ENCODE data around the gene TNF. TPM values are rescaled to one million over a fixed set of nuclear protein-coding genes. Genes with fewer than 3 reads are reported as not detected.

The TNF gene
- total RNA-seq, 6 experiments from 2014 or later = 0.15 to 1.0 TPM; not detected in 4

DNA sequence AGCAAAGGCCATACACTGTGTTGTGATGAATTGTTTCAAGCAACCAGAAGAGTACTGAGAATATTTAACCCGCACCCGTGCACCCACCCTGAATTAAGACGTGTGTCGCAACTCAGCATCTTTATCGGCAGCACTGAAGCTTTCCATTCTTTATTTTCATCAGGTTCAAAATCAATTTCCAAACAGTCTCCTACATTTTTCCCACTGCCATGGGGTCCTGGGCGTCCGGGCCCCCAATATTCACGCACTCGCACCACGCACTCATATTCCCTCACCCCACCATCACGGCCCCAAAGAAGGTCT, 5.0 kb downstream of the TNF start:
- H3K4me3 ChIP-seq = peak overlapping the region; percentile 66 to 76 (median 68)
- no peaks in the 10 kb centered on the region for H3K4me1 ChIP-seq
- intact Hi-C loops (cut with DNase I) = no loop called here
- no peaks in the 10 kb centered on the region for H3K27me3 ChIP-seq
- 38% methylated on average over 11 of the region's 11 CpGs for WGBS (ENCODE audit: insufficient coverage, low coverage, low lambda C conversion rate, missing lambda C conversion rate)
- DNase-seq = no peak
- peak overlapping the region; percentile 58 to 85 (median 76) for H3K27ac ChIP-seq
- no peak for ATAC-seq
- no peaks in the 10 kb centered on the region for H3K36me3 ChIP-seq
- TF ChIP-seq, protein P1, sequence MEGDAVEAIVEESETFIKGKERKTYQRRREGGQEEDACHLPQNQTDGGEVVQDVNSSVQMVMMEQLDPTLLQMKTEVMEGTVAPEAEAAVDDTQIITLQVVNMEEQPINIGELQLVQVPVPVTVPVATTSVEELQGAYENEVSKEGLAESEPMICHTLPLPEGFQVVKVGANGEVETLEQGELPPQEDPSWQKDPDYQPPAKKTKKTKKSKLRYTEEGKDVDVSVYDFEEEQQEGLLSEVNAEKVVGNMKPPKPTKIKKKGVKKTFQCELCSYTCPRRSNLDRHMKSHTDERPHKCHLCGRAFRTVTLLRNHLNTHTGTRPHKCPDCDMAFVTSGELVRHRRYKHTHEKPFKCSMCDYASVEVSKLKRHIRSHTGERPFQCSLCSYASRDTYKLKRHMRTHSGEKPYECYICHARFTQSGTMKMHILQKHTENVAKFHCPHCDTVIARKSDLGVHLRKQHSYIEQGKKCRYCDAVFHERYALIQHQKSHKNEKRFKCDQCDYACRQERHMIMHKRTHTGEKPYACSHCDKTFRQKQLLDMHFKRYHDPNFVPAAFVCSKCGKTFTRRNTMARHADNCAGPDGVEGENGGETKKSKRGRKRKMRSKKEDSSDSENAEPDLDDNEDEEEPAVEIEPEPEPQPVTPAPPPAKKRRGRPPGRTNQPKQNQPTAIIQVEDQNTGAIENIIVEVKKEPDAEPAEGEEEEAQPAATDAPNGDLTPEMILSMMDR (IDR thresholded peaks at IDR 0.05) = no peak
- no peak for TF ChIP-seq POLR2A (IDR thresholded peaks at IDR 0.05)
- H3K9me3 ChIP-seq = no peaks in the 10 kb centered on the region

DNA sequence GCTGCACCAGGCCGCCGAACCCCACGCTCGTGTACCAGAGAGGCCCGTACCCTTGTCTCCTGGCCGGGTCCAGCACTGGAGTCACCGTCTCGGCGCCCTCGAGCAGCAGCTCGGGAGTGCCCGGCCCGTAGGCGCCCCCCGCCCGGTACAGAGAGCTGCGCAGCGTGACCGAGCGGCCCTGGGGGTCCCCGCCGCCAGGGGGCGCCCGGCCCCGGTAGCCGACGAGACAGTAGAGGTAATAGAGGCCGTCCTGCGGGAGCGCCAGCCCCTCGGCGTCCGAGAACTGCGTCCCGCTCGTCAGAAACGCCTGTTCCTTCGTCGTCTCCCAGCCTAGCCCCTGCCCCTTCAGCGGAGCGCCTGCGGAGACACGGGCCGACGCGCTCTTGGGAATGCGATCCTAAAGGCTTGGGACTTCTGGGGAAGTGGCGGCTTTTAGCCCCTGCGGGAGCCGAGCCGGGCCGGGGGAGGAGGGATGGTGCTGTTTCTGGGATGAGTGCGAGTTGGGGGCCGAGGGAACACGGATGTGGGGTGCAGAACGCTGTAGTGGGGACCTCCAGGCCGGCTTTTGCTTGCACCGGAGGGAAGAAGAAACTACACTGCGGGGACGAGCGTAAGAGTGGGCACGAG, 5.6 kb downstream of the TNF start:
- Histone ChIP-seq H3K27ac (peak overlapping the region; percentile 58 to 85 (median 76)), H3K27me3 (no peaks in the 10 kb centered on the region), H3K4me1 (no peaks in the 10 kb centered on the region), H3K9me3 (no peaks in the 10 kb centered on the region), H3K4me3 (peak overlapping the region; percentile 66 to 76 (median 68)), H3K36me3 (no peaks in the 10 kb centered on the region)
- WGBS (ENCODE audit: insufficient coverage, low coverage, low lambda C conversion rate, missing lambda C conversion rate) = 0% methylated on average over 3 of the region's 62 CpGs
- TF ChIP-seq POLR2A (IDR thresholded peaks at IDR 0.05) = no peak
- TF ChIP-seq, protein P1 (IDR thresholded peaks at IDR 0.05) = peak; percentile 96 to 100 (median 98)
- ATAC-seq (peak; percentile 95 to 96 (median 96)), DNase-seq (peak; percentile 89 to 92 (median 90))
- intact Hi-C loops (cut with DNase I) = no loop called here

DNA sequence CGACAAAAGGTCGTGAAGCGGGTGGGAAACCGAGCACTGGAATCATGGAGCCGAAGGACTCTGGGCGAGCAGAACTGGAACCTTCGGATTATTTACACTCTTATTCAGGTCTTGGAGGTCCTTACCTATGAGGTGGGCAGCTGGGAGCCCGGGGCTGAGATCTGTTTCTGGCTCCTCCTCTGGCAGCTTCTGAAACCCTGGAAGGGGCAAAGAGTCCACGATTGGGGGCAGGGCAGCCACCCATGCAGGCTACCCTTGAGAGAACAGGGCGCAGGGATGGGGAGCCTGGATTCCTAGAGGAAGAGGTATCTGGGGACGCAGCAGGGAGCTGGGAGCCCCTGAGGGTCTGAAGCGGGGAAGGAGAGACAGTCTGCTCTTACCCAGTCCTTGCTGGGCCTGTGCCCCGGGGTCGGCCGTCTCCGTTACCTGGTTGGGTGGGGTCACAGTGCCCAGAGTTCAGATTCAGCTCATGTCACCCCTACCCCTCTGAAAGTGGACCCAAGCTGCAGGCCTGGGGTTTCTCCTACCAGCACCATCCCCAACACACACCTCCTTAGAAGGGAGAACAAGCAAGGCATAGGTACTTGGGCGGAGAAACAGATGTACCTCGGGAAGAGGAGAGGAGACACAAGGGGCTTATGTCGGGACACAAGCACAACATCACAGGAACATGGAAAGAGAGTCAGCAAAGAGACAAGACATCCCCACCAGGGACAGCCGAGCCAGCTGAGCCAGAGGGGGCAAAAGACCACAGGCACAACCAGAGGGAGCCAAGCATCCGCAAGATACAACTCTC, 6.3 kb downstream of the TNF start:
- peak; percentile 33 to 48 (median 45) for ATAC-seq
- intact Hi-C loops (cut with DNase I) = no loop called here
- no peaks in the 10 kb centered on the region for H3K9me3 ChIP-seq
- no peak for TF ChIP-seq POLR2A (IDR thresholded peaks at IDR 0.05)
- TF ChIP-seq, protein P1 (IDR thresholded peaks at IDR 0.05) = no peak
- peak overlapping the region; percentile 58 to 85 (median 76) for H3K27ac ChIP-seq
- DNase-seq = peak in 2 of 3 donors; percentile 51 to 62
- no peaks in the 10 kb centered on the region for H3K4me1 ChIP-seq
- WGBS (ENCODE audit: insufficient coverage, low coverage, low lambda C conversion rate, missing lambda C conversion rate) = 28% methylated on average over 5 of the region's 21 CpGs
- H3K27me3 ChIP-seq = no peaks in the 10 kb centered on the region
- H3K36me3 ChIP-seq = no peaks in the 10 kb centered on the region
- peak overlapping the region; percentile 66 to 76 (median 68) for H3K4me3 ChIP-seq

DNA sequence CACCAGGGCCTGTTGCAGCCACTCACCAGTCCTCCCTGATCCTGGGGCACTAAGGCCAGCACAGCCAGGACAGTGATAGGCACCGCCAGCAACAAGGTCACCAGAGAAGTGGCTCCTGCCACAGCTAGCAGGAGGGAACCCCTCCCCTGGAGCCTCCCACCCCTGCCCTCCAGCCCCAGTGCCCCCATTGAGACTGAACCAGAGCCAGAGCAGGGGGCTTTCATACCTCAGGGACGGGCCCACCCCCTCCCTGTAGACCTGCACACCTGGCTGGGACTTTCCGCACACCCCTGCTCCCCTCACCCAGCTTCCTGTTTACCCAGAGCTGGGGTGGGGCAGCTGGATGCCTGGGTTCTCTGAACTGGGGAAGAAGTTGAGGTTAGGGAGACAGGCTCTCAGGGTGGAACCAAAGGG, 6.9 kb downstream of the TNF start, which contains the start of gene LTB:
Gene LTB, minus strand, starts transcription at position 195 of the 414 bp plus-strand sequence. Its CDS starts 7 bp downstream, at position 188.
- H3K27me3 ChIP-seq = no peaks in the 10 kb centered on the region
- 20% methylated on average over 1 of the region's 3 CpGs for WGBS (ENCODE audit: insufficient coverage, low coverage, low lambda C conversion rate, missing lambda C conversion rate)
- TF ChIP-seq, protein P1 (IDR thresholded peaks at IDR 0.05) = no peak
- TF ChIP-seq POLR2A (IDR thresholded peaks at IDR 0.05) = no peak
- H3K27ac ChIP-seq = peak within 1 kb of the TSS; percentile 58 to 85 (median 76)
- no peaks in the 10 kb centered on the region for H3K9me3 ChIP-seq
- intact Hi-C loops (cut with DNase I) = no loop called here
- ATAC-seq (no peak), DNase-seq (peak in 2 of 3 donors; percentile 45 to 68)
- no peaks in the 10 kb centered on the region for H3K4me1 ChIP-seq
- H3K36me3 ChIP-seq = no peaks in the 10 kb centered on the region
- peak within 1 kb of the TSS; percentile 66 to 76 (median 68) for H3K4me3 ChIP-seq
